A673 (cell line): ENCODE measurements around the gene GPR68. TPM values are rescaled to one million over a fixed set of nuclear protein-coding genes. Genes with fewer than 3 reads are reported as not detected.

Source experiments
- BruUV-seq: library from RNA; stranded (reverse); fragments of 400-500 nt; replicated peaks from 2 replicates; lab custom pipeline; 2021; lab: Mats Ljungman, UMichigan
- CTCF ChIA-PET: fragments of 300-600 bp; sonication (Branson Sonifier 250); formaldehyde crosslinking; loops from one replicate; lab custom pipeline; 2022; ENCODE audit warnings: antibody characterized with exemption; lab: Charles Lee
- POLR2A ChIA-PET: fragments of 300-600 bp; sonication (Branson Sonifier 250); formaldehyde crosslinking; loops from one replicate; lab custom pipeline; 2022; ENCODE audit warnings: antibody characterized with exemption; ENCODE audit not compliant: low non-redundant PET; lab: Charles Lee
- DNase-seq: peaks from one replicate; pipeline ENCODE4 v3.0.0-alpha.2; 2015; ENCODE audit warnings: low spot score
- H3K27ac ChIP-seq: fragments of 200-600 bp; sonication (generic); 2 replicates; pipeline ENCODE4 v1.5.1; 2016; ENCODE audit warnings: mixed run types, low read depth, mild to moderate bottlenecking, mixed read lengths, antibody characterized with exemption, low read length; ENCODE audit not compliant: poor library complexity, severe bottlenecking
- H3K27me3 ChIP-seq: fragments of 200-600 bp; sonication (generic); replicated peaks from 2 replicates; pipeline ENCODE4 v1.6.1; 2017; ENCODE audit warnings: mixed run types, low read depth, mild to moderate bottlenecking, mixed read lengths, antibody characterized with exemption, low read length; ENCODE audit not compliant: insufficient read depth, poor library complexity
- H3K36me3 ChIP-seq: fragments of 200-600 bp; sonication (generic); 2 replicates; pipeline ENCODE4 v1.6.1; 2016; ENCODE audit warnings: mixed run types, mild to moderate bottlenecking, mixed read lengths, antibody characterized with exemption, low read length; ENCODE audit not compliant: insufficient read depth, poor library complexity, severe bottlenecking
- H3K4me1 ChIP-seq: fragments of 200-600 bp; sonication (generic); 2 replicates; pipeline ENCODE4 v1.6.1; 2017; ENCODE audit warnings: mixed run types, mild to moderate bottlenecking, mixed read lengths, antibody characterized with exemption, low read length; ENCODE audit not compliant: insufficient read depth, poor library complexity, severe bottlenecking
- H3K4me3 ChIP-seq: fragments of 200-600 bp; sonication (generic); 2 replicates; pipeline ENCODE4 v1.5.1; 2016; ENCODE audit warnings: low read depth, mixed run types, mild to moderate bottlenecking, mixed read lengths, low read length; ENCODE audit not compliant: poor library complexity, severe bottlenecking
- H3K9me3 ChIP-seq: fragments of 200-600 bp; sonication (generic); 2 replicates; pipeline ENCODE4 v1.6.1; 2016; ENCODE audit warnings: mixed run types, low read depth, mild to moderate bottlenecking, mixed read lengths, antibody characterized with exemption, low read length; ENCODE audit not compliant: poor library complexity, severe bottlenecking
- EZH2 ChIP-seq: fragments of 200-600 bp; sonication (generic); IDR thresholded peaks from 2 replicates; pipeline ENCODE4 v1.6.1; 2017; ENCODE audit warnings: borderline replicate concordance, low read depth, mild to moderate bottlenecking, mixed read lengths, antibody characterized with exemption, low read length; ENCODE audit not compliant: poor library complexity, severe bottlenecking
- intact Hi-C: fragments of 100-400 bp; cut with micrococcal nuclease; formaldehyde crosslinking; loops from one replicate; pipeline ENCODE4 v1.10.0; 2022; ENCODE audit not compliant: unreplicated experiment
- total RNA-seq: library from RNA; stranded (reverse); gene quantifications from 2 replicates; pipeline ENCODE4 v1.2.3, GENCODE V29; 2021
- TF ChIP-seq, protein P1 (sequence below): fragments of 300-800, 200-600 bp; sonication (generic); conservative IDR thresholded peaks from 2 replicates; pipeline ENCODE4 v1.5.1; 2017; ENCODE audit warnings: low read depth, mild to moderate bottlenecking, antibody characterized with exemption, low read length, moderate library complexity, mixed read lengths

Gene GPR68
- total RNA-seq, 1 experiment from 2014 or later = 0.30 TPM

GRCh38 chr14:91279354-91279753, 34.9 kb upstream of the GPR68 start:
- Histone ChIP-seq H3K9me3 (peaks cover 8% of the 10 kb centered on the region), H3K4me3 (no peak overlapping the region), H3K4me1 (peaks cover 13% of the 10 kb centered on the region), H3K36me3 (peaks cover 49% of the 10 kb centered on the region), H3K27ac (no peak overlapping the region), H3K27me3 (no peaks in the 10 kb centered on the region)
- CTCF ChIA-PET = no interaction called here
- POLR2A ChIA-PET = no interaction called here
- no peak for TF ChIP-seq EZH2
- TF ChIP-seq, protein P1, sequence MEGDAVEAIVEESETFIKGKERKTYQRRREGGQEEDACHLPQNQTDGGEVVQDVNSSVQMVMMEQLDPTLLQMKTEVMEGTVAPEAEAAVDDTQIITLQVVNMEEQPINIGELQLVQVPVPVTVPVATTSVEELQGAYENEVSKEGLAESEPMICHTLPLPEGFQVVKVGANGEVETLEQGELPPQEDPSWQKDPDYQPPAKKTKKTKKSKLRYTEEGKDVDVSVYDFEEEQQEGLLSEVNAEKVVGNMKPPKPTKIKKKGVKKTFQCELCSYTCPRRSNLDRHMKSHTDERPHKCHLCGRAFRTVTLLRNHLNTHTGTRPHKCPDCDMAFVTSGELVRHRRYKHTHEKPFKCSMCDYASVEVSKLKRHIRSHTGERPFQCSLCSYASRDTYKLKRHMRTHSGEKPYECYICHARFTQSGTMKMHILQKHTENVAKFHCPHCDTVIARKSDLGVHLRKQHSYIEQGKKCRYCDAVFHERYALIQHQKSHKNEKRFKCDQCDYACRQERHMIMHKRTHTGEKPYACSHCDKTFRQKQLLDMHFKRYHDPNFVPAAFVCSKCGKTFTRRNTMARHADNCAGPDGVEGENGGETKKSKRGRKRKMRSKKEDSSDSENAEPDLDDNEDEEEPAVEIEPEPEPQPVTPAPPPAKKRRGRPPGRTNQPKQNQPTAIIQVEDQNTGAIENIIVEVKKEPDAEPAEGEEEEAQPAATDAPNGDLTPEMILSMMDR = no peak
- BruUV-seq = no TSS peak
- no peak for DNase-seq
- intact Hi-C loops = no loop called here

GRCh38 chr14:91278383-91278715, 33.8 kb upstream of the GPR68 start:
- Histone ChIP-seq H3K27ac (no peak overlapping the region), H3K9me3 (peaks cover 8% of the 10 kb centered on the region), H3K27me3 (no peaks in the 10 kb centered on the region), H3K4me3 (no peak overlapping the region), H3K4me1 (peaks cover 4% of the 10 kb centered on the region), H3K36me3 (peaks cover 48% of the 10 kb centered on the region)
- TF ChIP-seq EZH2 = no peak
- TF ChIP-seq, protein P1 = no peak
- no TSS peak for BruUV-seq
- ChIA-PET POLR2A (no interaction called here), CTCF (no interaction called here)
- intact Hi-C loops = no loop called here
- DNase-seq = no peak

DNA sequence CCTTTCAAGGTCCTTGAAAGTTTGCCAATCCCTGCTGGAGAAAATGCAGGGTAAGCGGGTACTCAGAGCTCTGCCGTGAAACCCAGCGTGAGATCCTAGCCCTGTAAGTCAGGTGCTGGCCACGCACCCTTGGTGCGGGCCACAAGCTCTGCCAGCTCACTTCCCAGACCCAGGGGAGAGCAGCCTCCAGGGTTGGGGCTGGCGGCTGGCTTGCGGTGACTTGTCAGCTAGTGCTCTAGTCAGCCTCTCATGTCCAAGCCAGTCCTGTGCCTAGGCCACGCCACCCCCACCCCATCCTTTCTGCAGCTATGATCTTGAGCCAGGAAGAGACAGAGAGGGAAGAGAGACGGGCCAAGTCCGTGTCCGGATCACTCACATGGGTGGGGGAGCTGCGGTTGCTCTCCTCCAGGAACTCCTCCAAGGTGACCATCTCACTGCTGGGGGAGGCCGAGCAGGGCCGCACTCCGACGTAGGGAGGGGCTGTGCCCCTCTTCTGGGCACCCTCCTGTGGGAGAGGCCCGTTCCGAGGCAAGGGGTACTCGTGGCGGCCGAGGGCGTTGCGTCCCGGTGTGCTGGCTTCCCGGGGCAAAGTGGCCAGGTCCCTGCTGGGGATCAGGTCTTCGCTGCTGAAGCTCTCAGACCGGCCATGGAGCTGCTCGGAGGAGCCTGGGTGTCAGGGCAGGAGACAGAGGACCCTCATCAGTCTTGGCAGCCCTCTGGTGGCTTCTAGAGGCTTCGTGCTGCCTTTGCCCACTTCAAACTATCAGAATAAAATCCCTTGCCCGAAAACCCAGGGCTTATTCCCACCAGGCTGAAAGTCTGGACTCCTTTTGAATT, 33.3 kb upstream of the GPR68 start:
- DNase-seq = no peak
- TF ChIP-seq, protein P1 = no peak
- no peak for TF ChIP-seq EZH2
- Histone ChIP-seq H3K27ac (no peak overlapping the region), H3K4me3 (no peak overlapping the region), H3K27me3 (no peaks in the 10 kb centered on the region), H3K4me1 (no peaks in the 10 kb centered on the region), H3K9me3 (peaks cover 8% of the 10 kb centered on the region), H3K36me3 (peaks cover 46% of the 10 kb centered on the region)
- BruUV-seq = no TSS peak
- CTCF ChIA-PET = no interaction called here
- intact Hi-C loops = no loop called here
- POLR2A ChIA-PET = no interaction called here
